Gastrocnemius medialis (tissue), 4 donors: ENCODE measurements around the gene KIFBP.

Source experiments
- POLR2A ChIP-seq, 2 donors: fragments of 450-650 bp; IDR thresholded peaks; one replicate each; pipeline ENCODE4 v1.6.1; 2017; ENCODE audit warnings: antibody characterized with exemption in 2 of 2, mild to moderate bottlenecking in 2 of 2, moderate library complexity in 2 of 2
- TF ChIP-seq, protein P1 (sequence below), 5 experiments: fragments of 450-650 bp in 3 of 5; fragments of 200-600 bp in 2 of 5; sonication (generic) in 2 of 5; IDR thresholded peaks in 4 of 5; conservative IDR thresholded peaks in 1 of 5; 1 replicate in 4 of 5; 2 replicates in 1 of 5; pipeline ENCODE4 v1.5.1; 2016 to 2019; ENCODE audit warnings: antibody characterized with exemption in 5 of 5, mild to moderate bottlenecking in 3 of 5, moderate library complexity in 3 of 5

- TF ChIP-seq, protein P1, sequence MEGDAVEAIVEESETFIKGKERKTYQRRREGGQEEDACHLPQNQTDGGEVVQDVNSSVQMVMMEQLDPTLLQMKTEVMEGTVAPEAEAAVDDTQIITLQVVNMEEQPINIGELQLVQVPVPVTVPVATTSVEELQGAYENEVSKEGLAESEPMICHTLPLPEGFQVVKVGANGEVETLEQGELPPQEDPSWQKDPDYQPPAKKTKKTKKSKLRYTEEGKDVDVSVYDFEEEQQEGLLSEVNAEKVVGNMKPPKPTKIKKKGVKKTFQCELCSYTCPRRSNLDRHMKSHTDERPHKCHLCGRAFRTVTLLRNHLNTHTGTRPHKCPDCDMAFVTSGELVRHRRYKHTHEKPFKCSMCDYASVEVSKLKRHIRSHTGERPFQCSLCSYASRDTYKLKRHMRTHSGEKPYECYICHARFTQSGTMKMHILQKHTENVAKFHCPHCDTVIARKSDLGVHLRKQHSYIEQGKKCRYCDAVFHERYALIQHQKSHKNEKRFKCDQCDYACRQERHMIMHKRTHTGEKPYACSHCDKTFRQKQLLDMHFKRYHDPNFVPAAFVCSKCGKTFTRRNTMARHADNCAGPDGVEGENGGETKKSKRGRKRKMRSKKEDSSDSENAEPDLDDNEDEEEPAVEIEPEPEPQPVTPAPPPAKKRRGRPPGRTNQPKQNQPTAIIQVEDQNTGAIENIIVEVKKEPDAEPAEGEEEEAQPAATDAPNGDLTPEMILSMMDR (IDR thresholded peaks at IDR 0.05 in 4 of 5, conservative IDR thresholded peaks at IDR 0.05 in 1 of 5), result no peak
- TF ChIP-seq POLR2A (IDR thresholded peaks at IDR 0.05), result no peak
Observed at GRCh38 chr10:68950598-68950997, 38.0 kb upstream of the KIFBP start.
